ENCODE measurements around the gene TRMT11.
A peak's percentile ranks its signal among the peaks of the same experiment; 100 is the strongest.
"Not testable (repeated sequence)": the region's sequence is repeated elsewhere in the genome, so short reads cannot be mapped to it uniquely, and the experiment has no call there.

Gene TRMT11

DNA sequence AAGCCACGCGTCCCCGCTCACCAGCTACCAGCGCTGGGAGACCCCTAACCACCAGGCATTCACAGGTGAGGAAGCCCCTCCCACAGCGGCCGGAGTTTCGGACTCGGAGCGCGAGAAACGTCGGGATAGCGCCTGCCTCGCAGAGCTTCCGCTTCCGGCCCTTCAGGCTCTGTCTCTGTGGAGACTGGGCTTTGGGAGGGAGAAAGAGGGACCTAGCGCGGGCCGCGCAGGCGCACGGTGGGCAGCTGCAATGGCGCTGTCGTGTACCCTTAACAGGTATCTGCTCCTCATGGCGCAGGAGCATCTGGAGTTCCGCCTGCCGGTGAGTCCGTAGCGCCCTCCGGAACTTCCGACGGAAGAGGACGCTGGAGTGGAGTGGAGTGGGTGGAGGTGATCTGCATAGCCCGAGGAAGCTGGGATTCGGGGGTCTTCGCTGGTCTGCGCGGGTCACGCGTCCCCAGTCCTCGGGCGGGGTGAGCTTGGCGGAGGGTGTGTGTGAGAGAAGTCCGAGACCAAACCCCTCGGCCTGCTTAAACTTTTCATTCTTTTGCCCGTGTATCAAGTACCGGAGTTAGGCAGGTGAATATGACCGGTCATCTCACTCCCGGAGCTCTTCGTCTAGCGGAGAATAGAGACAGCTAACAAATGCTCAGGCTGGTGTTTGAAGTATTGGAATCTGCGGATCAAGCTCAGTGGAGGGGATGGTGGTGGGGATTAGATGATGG is at the start of gene TRMT11:
TRMT11 (plus strand) TSS at position 240 of the 725 bp plus-strand sequence; CDS start at position 251, 11 bp downstream.
- peak; percentile 46 for DNase-seq

DNA sequence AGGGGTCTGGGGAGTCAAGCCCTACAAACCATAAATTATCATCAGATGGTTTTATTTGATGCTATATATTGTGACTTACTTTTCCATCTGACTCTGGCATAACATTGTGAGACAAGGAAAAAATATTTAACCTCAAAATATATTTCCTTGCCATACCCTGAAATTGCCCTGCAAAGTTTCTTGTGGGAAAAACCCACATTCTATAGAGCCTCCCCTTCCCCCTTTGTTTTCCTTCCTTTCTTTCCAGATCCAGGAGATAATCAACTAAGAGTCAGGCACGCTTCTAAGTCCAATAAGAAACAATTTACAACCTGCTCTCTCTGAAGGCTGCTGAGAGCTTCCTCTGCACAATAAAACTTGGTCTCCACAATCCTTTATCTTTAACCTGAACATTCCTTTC is 47.3 kb upstream of the TRMT11 start:
- no peak for DNase-seq

DNA sequence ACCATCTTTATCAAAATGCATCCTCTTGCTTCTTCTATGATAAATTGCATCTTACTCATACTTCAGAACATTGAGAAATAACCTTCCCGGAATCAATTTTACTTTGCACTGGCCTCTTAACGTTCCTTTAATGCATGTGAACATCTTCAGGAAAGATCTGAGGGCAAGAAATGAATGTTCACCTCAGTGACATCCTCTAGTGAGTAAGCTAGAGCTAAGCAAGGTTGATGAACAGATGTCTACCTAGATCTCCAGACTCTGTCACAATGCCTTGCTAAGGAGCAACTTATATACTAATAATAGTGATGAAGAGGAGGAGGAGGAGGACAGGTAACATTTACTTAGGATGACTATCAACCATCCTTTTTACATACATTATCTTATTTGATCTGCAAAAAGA is 46.5 kb upstream of the TRMT11 start:
- no peak for DNase-seq

DNA sequence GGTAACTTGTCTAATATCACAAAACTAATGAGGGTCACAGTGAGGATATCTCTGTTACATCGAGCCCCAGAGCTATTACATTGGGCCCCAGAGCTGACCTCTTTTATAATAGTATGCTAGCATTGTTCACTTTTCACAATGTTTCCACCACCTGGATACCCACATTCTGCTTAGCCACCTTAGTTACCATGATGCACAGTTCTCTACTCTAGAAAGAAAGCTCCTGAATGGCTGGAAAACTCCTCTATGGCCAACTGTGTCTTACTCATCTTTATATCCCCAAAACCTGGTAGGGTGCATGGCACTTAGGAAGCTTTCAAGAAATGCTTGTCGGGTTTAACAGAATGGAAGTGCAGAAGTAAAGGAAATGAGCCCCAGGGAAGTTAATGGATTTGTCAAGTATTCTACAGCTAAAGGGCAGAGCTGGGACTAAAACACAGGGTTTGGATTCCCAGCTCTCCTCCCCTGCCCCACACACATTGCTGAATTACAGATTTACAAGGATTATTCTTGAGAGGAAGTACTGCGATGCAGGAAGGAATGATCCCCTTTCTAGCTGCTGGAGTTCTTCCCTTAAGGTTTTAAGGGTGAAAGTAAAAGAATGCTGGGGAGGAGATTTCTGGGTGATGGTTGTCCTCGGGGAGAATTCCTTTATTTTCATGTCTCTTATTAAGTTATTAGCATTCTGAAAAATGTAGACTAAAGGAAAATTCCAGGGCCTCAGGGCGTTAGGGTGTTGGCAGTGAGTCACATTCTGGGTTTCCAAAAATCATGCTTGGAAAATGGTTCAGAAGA is 45.9 kb upstream of the TRMT11 start:
- no peak for DNase-seq

DNA sequence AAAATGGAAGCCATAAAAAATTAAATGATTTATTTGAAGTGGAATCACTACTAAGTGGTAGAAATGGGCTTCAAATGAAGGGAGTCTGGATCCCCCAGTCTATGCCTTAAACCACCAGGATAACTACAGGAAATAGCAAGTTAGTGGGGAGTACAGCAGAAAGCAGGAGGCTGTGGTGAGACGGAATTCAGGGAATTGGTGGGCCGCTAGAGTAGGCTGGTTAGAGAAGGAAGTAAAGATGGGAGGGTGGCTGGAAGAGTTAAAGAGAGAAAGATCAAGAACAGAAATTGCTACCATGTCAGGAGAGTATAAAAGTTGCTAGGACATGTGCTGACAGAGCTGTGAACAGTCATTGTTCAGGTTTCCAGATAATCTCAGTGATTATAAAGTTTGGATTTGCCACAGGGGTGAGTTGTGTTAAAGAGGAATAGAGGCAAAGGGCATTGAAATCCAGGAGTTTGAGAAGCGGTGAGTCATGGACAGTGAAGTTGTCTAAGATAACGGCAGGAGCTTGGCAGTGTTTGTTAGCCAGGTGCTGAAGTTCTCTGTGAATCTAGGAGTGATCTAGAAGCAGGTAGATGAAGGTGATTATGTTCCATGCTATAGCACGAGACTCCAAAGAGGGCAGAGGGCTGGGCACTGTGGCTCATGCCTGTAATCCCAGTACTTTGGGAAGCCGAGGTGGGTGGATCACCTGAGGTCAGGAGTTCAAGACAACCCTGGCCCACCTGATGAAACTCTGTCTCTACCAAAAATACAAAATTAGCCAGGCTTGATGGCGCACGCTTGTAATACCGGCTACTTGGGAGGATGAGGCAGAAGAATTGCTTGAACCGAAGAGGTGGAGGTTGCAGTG is 43.4 kb upstream of the TRMT11 start:
- no peak for DNase-seq

DNA sequence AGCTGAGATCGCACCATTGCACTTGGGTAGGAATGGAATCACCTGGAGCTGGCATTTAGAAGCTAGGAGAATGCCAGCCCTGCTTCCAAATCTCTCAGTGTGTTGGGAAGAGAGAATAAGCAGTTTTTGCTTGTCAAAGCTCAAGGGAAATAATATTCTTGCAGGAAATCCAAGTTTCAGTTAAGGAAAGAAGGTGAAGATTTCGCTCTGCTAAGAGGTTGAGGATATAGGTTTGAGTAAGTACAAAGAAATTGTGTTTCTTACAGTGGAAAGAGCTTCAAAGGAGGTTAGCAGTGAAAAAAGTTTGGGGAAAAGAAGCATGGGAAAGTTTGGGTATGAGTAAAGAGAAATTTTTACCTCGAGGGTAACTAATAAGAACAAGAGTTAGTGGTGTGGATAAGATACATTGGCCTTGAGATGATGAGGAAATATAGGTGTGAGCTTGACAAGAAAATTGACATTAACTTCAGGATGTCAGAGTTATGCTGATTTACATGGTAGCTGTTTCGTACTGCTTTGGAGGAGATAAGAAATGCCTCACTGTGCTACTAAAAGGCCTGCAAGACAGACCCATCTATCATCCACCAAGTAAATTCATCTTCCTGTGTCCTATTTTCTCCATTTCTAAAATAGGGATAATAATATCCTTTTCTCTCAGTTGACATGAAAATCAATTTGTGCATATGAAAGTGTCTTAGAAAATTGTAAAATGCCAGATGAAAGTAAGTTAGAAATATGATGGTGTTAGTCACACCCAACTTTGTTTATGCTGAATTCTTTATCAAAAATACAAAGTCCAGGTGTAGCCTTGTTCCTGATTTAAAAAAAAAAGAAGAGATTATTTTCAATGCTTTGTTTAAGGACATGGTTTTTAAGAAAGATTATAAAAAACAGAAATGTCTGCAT is 42.6 kb upstream of the TRMT11 start:
- no peak for DNase-seq

DNA sequence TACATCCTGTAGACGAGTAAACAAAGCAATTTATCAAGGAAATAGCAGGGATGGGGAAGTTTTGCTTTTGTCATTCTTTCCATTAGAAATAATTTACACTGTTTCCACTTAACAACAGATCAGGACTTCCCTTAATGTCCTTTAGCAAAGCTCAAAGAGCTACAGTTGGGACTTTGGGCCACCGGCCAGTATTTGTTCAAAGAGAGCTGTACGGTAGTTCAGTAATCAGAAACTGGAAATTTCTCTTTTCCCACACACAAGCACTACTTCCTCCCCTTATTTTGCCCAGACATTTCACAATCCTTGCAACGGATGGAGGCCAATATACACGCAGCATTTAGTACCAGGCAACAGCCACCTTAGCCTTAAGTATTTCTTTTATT is 41.9 kb upstream of the TRMT11 start:
- no peak for DNase-seq

DNA sequence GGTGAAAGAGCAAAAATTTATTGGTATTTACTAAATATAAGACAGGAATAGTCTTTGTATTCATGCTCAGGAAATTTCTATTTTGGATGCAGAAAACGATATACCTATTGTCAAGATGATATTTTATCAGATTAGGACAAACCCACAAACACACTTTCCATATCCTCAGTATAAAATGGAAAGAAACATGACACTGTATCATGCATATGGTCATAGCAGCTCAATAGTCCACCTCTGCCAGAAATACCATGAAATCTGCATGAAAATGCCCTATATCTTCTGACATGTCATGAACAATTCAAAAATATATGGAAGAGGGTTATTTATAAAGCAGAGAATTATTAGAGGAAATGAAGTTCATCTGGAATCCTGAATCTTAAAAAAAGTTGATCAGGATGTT is 41.4 kb upstream of the TRMT11 start:
- DNase-seq = no peak

DNA sequence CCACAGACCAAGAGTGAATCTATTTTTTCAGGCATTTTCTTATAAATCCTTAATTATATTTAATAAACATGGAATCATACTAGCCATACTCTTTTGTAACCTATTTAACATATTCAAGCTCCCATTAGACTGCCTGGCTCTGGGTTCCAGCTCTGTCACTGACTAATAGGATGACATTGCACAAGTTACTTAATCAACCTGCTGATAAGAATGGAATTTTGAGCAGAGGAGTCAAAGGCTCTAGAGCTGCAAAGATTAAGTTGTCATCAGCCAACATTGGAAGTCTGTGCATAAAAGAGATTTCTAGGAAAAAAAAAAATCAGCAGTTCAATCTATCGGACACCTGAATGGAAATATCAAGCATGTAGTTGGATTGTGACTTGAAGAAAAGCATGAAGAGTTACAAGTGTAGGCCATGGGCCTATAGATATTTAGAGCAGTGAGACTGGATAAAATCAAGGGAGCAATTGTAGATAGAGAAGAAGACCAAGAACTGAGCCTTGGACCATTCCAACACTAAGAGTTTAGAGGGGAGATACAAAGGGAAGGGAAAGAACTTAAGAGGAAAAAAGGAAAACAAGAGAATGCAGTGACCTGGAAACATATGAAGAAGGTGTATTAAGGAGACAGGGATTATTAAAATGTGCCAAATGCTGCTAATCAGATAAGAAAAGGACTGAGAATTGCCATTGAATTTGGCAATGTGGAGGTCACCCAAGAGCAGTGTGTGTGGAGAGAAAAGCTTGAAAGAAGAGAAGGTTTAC is 40.8 kb upstream of the TRMT11 start:
- DNase-seq = no peak

DNA sequence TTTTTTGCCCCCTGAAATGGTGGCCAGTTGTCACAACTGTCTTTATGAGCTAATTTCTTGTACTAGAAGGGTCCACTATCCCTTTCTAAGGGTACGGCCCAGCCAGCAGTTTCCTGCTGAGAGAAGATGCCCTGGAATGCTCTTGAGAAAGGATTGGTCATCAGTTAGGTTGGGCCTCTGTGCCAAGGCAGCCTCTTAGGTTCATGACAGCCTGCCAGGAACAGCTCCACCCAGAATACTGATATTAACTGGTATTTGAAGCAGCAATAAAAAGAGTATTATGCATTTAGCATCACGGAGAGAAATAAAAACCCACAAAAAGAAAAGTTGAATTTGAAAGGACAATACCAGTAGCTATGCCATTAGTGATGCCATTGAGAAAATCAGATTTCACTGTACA is 38.7 kb upstream of the TRMT11 start:
- no peak for DNase-seq

DNA sequence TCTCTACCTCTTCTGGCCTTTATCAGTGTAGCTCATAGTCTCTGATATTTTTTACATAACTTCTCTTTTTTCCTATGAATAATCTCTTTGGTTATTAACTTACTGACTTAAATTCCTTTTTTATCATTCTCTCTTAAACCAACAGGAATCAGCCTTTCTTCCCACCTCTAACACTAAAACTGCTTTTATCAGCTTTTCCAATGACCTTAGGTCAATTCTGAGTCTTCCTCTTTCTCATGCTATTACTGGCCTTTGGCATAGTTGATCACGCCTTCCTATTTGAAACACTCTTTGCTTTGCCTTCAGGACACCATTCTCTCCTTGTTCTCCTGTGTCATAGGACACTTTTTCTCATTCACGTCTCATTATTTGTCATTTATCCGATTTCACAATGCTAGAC is 37.9 kb upstream of the TRMT11 start:
- DNase-seq = no peak

DNA sequence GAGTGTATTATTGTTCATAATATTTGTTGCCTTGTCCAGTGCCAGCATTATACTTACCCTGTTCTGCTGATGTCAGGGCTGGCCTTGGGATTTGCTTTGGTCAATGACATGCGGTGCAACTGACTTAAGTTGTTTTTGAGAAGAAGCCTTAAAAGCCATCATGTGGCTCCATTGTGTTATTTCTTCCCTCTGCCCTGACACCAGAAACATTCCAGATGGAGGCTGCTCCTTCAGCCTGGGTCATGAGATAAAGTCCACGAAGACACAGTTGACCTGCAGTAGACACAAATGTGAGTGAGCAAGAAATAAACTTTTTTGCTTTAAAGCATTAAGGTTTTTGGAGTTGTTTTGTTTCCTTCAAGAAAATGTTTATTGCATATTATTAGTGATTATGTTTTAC is 37.3 kb upstream of the TRMT11 start:
- DNase-seq = no peak

DNA sequence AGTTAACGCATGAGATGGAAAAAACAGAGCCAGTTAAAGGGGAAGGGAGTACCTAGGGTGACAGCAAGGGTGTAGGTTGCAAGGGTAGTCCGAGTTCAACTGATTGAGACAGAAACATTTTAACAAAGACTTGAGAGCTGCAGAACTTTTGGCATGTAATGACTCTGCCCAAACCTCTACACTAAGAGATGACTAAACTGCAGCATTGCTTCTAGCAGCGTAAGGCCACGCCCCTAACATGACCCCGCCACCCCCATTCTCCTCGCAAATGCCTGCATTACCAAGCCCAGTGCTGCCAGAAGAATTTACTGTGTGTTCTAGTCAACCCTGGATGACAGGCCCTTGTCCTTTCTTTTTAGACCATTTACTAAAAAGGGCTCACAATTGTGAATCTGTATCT is 36.0 kb upstream of the TRMT11 start:
- no peak for DNase-seq

DNA sequence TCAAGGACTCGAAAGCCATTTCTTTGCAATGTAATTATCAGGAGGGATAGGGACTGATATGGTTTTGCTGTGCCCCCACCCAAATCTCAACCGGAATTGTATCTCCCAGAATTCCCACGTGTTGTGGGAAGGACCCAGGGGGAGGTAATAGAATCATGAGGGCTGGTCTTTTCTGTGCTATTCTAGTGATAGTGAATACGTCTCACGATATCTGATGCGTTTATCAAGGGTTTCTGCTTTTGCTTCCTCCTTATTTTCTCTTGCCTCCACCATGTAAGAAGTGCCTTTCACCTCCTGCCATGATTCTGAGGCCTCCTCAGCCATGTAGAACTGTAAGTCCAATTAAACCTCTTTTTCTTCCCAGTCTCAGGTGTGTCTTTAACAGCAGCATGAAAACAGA is 35.6 kb upstream of the TRMT11 start:
- not testable (repeated sequence) for DNase-seq

DNA sequence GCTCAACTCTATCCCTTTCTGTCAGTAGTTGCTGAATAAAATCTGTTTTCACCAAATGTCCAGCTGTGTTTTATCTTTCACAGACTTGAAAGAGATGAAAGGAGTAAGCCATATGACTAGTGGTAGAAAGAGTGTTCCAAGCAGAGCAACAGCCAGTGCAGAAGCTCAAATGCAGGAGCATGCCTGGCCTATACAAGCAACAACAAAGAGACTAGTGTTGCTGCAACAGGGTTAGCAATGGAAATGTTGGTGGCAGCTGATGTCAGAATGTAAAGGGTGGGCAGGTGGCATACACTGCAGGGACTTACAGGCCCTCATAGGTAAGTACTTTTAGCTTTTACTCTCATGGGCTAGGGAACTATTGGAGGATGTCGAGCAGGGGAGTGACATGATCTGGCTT is 35.0 kb upstream of the TRMT11 start:
- no peak for DNase-seq

DNA sequence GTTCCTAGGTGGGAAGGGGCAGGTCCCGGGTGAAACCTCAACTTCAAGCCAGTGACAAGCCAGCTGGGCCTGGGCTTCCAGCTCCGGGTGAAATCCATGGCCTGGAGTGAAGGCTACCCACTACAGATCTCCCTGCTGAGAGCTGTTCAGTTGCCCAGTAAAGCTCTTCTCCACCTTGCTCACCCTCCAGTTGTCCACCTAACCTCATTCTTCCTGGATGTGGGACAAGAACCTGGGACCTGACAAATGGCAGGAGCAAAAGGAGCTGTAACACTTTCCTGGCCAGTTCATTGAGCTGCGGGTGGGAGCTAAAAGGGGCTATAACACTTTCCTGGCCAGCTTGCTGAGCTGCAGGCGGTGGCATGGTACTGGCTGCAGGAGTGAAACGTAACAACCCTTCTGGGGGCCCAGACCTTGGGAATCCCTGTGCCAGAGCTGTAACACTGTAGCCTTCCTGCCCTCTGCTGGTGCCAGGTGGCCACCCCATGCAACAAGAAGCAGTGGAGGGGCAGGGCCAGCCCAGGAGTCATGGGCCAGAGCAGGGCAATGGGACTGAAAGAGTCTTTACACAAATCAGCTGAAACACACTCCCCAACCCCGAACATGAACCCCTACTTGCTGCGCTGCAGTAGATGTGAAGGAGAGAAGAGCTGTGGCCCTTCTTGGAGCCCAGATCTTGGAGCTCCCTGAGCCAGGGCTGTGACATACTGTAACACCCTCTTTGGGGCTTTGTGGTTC is 33.4 kb upstream of the TRMT11 start:
- DNase-seq = no peak

DNA sequence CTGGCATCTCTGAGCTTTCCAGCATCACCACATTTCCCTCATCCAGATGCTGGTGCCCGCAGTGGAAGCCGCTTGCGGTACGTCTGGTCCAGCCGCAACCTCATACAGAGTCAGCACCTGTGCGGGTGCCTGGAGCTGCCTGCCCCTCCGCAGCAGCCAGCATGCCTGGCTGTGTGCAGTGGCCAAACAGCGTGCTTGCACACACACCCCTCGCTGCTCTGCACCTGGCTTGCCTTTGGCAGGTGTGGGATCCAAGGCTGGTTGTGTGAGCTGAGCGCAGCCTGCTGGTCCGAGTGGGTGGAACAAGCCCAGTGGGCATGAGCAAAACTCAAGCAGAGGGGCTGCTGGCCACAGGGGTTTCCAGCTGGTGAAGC is 32.9 kb upstream of the TRMT11 start:
- DNase-seq = no peak

DNA sequence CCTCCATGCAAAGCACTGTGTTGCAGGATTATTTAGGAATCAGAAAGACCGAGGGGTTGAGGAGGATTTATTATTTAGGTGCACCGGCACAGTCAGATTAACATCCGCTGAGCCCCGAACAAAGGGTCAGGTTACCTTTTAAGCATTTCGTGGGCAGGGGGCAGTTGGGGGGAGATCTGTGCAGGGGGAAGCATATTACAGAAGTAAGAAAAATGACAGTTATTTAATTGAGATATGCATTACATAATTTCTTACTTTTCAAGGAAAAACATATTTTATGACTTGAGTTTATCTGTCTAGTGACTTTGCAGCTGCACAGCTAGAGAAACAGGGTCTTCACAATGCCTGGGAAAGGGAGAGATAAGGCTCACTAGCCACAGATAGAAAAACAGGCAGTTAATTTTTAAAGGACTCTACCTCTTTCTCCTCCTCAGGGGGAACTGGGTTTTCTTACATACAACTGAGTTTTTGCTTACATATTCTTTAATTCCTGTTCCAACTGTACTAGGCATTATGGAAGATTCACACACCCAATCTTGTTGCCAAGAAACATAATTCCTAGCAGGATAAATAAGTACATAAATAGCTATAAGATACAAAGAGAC is 31.5 kb upstream of the TRMT11 start:
- DNase-seq = no peak

DNA sequence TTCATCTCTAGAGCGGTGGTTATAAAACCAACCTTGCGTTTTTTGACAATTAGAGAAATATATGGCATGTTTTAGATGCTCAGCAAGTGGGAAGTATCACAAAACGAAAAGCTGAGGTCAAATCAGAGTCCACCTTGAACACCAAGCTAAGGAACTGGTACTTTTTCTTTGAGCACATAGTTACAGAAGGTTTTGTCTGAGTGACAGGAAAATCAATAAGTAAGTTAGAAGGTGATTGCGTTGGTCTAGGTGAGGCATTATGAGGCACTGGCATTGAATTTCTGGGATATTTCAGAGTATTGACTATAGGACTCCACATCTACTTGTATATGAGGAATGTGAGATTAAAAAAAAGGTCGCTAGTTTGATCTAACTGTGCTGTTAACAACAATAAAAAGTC is 30.4 kb upstream of the TRMT11 start:
- DNase-seq = no peak

All from KG1 (cell line).